GM12891 (cell line): ENCODE data around the gene CDYL.

Source experiments
- POLR2A ChIP-seq: IDR thresholded peaks from 2 replicates; pipeline ENCODE4 v1.6.1; 2011; ENCODE audit warnings: low read depth, low read length, control low read depth
- POLR2AphosphoS5 ChIP-seq: IDR thresholded peaks from 2 replicates; pipeline ENCODE4 v1.6.1; 2011; ENCODE audit warnings: low read depth, low read length, control low read depth

DNA sequence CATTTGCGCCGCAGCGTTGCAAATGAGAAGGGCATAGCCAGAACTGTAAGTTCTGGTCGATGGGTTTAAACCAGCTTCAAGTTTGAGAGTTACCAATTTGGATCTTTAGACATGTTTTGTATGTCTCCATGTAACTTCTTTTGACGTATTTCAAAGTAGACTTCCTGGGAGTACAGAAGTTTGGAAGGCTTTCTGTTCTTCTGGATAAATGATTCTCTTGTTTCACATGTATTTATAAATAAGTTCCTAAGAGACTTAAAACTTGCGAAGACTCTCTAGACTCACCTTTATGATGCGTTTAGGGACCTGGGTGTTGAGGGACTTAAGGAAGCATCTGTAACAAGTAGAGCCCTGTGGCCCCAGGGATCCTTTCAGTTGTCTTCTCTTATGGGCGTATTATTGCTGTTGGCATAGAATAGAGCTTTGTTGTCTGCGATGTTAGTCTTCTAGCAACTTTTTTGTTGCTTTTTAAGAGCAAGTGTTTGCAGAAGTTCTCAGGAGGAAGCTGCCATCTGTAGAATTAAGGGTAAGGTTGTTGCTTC is 1.3 kb downstream of the CDYL start:
- TF ChIP-seq POLR2A = no peak
- TF ChIP-seq POLR2AphosphoS5 = no peak
